ENCODE results near the gene TRIM46.

TRIM46 gene

GRCh38 chr1:155134880-155135414 lies 38.7 kb upstream of the TRIM46 start:
- H3K9me3 ChIP-seq (ENCODE audit: severe bottlenecking) = no peaks in the 10 kb centered on the region
- DNase-seq = peak; percentile 90
- no peak for TF ChIP-seq CTCF (IDR thresholded peaks at IDR 0.05; ENCODE audit: low read depth, low read length)
- peaks cover 33% of the 10 kb centered on the region for H3K36me3 ChIP-seq
- peak overlapping the region; percentile 93 for H3K27ac ChIP-seq
- H3K4me3 ChIP-seq (ENCODE audit: low read depth, low read length) = peak overlapping the region; percentile 66
- no peaks in the 10 kb centered on the region for H3K27me3 ChIP-seq (ENCODE audit: insufficient read depth, low read depth, severe bottlenecking)

- no peaks in the 10 kb centered on the region for H3K9me3 ChIP-seq (ENCODE audit: severe bottlenecking)
- peaks cover 36% of the 10 kb centered on the region for H3K36me3 ChIP-seq
- DNase-seq = peak; percentile 100
- H3K27me3 ChIP-seq (ENCODE audit: insufficient read depth, low read depth, severe bottlenecking) = no peaks in the 10 kb centered on the region
- TF ChIP-seq CTCF (IDR thresholded peaks at IDR 0.05; ENCODE audit: low read depth, low read length) = peak; percentile 29; the same call in 1 of the 2 replicates
- peak within 1 kb of the TSS; percentile 93 for H3K27ac ChIP-seq
- peak within 1 kb of the TSS; percentile 66 for H3K4me3 ChIP-seq (ENCODE audit: low read depth, low read length)
Measured at GRCh38 chr1:155135415-155136028, 38.1 kb upstream of the TRIM46 start, which contains the start of gene SLC50A1. SLC50A1 (plus strand) TSS chr1:155135852; CDS start chr1:155135912, 60 bp downstream.

GRCh38 chr1:155136748-155137147 lies 36.9 kb upstream of the TRIM46 start:
- Histone ChIP-seq H3K27ac (peak overlapping the region; percentile 93), H3K27me3 (ENCODE audit: insufficient read depth, low read depth, severe bottlenecking) (peaks cover 7% of the 10 kb centered on the region), H3K4me3 (ENCODE audit: low read depth, low read length) (peak overlapping the region; percentile 66), H3K36me3 (peaks cover 33% of the 10 kb centered on the region), H3K9me3 (ENCODE audit: severe bottlenecking) (no peaks in the 10 kb centered on the region)
- TF ChIP-seq CTCF (IDR thresholded peaks at IDR 0.05; ENCODE audit: low read depth, low read length) = no peak
- DNase-seq = no peak

- TF ChIP-seq CTCF (IDR thresholded peaks at IDR 0.05; ENCODE audit: low read depth, low read length) = no peak
- peak overlapping the region; percentile 66 for H3K4me3 ChIP-seq (ENCODE audit: low read depth, low read length)
- peaks cover 8% of the 10 kb centered on the region for H3K27me3 ChIP-seq (ENCODE audit: insufficient read depth, low read depth, severe bottlenecking)
- peaks cover 33% of the 10 kb centered on the region for H3K36me3 ChIP-seq
- DNase-seq = no peak
- peak overlapping the region; percentile 93 for H3K27ac ChIP-seq
- H3K9me3 ChIP-seq (ENCODE audit: severe bottlenecking) = no peaks in the 10 kb centered on the region
Measured at GRCh38 chr1:155137154-155137949, 36.3 kb upstream of the TRIM46 start.

GRCh38 chr1:155139895-155140629 lies 33.6 kb upstream of the TRIM46 start, which contains the start of gene DPM3:
DPM3 (minus strand) TSS chr1:155140531; CDS start chr1:155140240, 291 bp downstream.
- peak within 1 kb of the TSS; percentile 75 for H3K27ac ChIP-seq
- peaks cover 11% of the 10 kb centered on the region for H3K27me3 ChIP-seq (ENCODE audit: insufficient read depth, low read depth, severe bottlenecking)
- H3K9me3 ChIP-seq (ENCODE audit: severe bottlenecking) = no peaks in the 10 kb centered on the region
- peak within 1 kb of the TSS; percentile 77 for H3K4me3 ChIP-seq (ENCODE audit: low read depth, low read length)
- H3K36me3 ChIP-seq = peaks cover 29% of the 10 kb centered on the region
- peak; percentile 98 for DNase-seq
- TF ChIP-seq CTCF (IDR thresholded peaks at IDR 0.05; ENCODE audit: low read depth, low read length) = no peak

All from WERI-Rb-1 (cell line).